ENCODE results near the gene MOCS3.

DNA sequence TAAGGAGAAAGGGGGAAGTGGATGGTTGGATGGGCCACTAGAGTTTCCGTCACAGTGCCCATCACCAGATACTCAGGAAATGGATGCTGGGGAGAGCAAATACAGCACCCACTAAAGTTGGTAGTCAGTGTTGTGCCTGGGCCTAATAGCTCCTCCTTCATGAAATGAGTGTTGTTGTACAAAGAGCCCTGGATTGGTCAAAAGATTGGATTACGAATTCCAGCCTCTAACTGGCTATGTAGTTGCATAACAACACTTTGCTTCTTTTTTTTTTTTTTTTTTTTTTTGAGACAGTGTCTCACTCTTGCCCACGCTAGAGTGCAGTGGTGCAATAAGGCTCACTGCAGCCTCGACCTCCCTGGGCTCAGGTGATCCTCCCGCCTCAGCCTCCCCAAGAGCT, 36.9 kb downstream of the MOCS3 start:
- TF ChIP-seq POLR2A (IDR thresholded peaks at IDR 0.05; ENCODE audit: low read depth, low read length) = no peak
- TF ChIP-seq, protein P1, sequence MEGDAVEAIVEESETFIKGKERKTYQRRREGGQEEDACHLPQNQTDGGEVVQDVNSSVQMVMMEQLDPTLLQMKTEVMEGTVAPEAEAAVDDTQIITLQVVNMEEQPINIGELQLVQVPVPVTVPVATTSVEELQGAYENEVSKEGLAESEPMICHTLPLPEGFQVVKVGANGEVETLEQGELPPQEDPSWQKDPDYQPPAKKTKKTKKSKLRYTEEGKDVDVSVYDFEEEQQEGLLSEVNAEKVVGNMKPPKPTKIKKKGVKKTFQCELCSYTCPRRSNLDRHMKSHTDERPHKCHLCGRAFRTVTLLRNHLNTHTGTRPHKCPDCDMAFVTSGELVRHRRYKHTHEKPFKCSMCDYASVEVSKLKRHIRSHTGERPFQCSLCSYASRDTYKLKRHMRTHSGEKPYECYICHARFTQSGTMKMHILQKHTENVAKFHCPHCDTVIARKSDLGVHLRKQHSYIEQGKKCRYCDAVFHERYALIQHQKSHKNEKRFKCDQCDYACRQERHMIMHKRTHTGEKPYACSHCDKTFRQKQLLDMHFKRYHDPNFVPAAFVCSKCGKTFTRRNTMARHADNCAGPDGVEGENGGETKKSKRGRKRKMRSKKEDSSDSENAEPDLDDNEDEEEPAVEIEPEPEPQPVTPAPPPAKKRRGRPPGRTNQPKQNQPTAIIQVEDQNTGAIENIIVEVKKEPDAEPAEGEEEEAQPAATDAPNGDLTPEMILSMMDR (IDR thresholded peaks at IDR 0.05; ENCODE audit: extremely low read depth in 1 of 2, insufficient read depth in 1 of 2, low read depth in 1 of 2, low read length in 2 of 2) = no peak
- TF ChIP-seq POLR2AphosphoS5 (IDR thresholded peaks at IDR 0.05; ENCODE audit: insufficient read depth, low read depth, low read length) = no peak
- TF ChIP-seq GATA2 (IDR thresholded peaks at IDR 0.05; ENCODE audit: insufficient read depth, insufficient read length, low read depth, low read length) = no peak
- TF ChIP-seq, protein P2, sequence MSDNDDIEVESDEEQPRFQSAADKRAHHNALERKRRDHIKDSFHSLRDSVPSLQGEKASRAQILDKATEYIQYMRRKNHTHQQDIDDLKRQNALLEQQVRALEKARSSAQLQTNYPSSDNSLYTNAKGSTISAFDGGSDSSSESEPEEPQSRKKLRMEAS (IDR thresholded peaks at IDR 0.05; ENCODE audit: insufficient read depth, insufficient read length) = no peak
- no peak for TF ChIP-seq EZH2 (IDR thresholded peaks at IDR 0.05; ENCODE audit: borderline replicate concordance, low read depth, low read length, severe bottlenecking)
